ENCODE measurements around the gene EFCAB8.
"Not testable (repeated sequence)": the region's sequence is repeated elsewhere in the genome, so short reads cannot be mapped to it uniquely, and the experiment has no call there.

The EFCAB8 gene

GRCh38 chr20:32888636-32889035 lies 29.9 kb downstream of the EFCAB8 start:
- no peak for DNase-seq

DNA sequence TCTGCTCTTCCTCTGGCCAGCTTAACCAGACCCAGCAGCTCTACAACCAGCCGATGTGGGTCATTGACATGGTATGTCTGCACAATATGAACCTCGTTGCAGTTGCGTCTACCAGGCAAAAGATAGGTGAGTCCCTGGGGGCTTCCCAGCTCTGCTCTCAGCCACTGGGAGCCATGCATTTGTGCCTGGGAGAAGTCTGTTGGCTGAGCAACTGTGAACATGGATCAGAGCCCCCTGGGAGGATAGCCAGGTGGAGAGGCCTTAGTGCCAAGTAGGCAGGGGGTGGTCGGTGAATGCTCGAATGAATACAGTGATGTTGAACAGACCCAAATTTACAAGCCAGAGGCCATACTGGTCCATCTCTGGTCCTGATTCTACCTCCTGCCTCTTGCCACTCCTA lies 30.6 kb downstream of the EFCAB8 start:
- DNase-seq: no peak

DNA sequence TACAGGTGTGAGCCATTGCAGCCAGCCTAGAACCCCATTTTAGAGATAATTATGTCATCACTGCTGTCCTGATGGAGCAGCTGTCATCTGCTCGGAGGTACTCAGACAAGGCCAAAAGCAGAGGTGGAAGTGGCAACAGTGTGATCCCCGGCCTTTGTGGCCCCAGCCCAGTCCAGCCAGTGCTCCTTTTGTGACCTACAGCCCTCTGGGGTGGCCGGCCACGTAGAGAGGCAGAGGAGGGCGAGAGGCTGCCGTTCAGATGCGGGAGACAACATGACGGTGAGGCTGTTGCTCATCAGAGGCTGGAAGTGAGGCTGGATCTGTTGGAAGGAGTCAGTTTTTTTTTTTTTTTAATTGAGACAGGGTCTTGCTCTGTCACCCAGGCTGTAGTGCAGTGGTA lies 32.8 kb downstream of the EFCAB8 start:
- no peak for DNase-seq

GRCh38 chr20:32891926-32892660 lies 33.4 kb downstream of the EFCAB8 start:
- DNase-seq: no peak

DNA sequence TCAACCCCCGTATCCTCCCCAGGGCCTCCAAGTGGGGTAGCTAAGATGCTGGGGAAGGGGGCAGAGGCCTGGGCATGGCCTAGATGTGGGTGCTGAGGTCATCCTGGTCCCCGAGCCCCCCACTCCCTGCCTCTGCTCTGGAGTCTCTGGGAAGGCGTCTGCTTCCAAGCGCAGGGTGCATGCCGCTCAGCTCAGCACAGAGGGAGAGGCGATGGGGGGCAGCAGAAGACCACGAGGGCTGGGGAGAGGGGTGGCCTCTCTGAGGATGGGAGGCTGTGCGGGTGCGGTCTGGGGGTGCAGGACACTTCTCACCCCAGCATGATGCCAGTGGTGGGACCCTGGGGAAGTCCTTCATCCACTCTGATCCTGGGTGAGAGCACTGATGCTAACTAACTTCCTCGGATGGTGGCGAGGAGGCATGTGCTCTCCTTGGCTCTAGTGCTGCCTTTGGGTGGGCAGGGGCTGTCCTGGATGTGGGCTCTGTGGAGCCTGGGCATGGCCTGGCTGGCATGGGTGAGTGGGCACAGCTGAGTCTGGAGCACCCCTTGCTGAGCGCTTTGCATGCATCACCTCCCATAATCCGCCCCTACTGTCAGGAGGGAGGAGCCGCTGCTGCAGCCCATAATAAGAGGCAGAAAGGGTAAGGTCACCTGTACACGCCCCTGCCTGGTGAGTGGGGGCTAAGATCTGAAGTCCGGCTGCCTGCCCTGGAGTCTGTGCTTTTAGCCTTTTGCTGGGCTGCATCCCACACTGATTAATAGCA lies 34.7 kb downstream of the EFCAB8 start:
- DNase-seq: no peak

DNA sequence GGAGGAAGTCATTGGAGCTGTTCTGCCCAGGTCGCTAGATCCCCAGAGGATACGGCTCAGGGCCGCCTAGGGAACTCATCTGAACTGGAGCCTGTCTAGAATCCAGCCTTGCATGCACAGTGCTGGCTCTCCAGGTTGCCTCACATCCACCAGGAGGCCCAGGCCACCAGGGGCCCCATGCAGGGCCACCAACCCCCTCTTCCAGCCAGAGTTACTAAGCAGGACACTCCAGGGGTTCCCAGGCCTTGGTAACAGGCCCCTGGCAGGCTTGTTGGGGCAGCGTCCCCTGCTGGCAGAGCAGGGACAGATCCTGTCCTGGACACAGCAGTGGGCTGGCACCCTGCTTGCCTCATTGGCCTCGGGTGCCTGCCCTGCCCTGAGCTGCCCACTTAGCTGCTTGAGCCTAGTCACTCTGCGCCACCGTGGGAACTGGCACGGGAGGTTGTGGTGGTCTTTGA lies 35.3 kb downstream of the EFCAB8 start:
- DNase-seq: no peak

DNA sequence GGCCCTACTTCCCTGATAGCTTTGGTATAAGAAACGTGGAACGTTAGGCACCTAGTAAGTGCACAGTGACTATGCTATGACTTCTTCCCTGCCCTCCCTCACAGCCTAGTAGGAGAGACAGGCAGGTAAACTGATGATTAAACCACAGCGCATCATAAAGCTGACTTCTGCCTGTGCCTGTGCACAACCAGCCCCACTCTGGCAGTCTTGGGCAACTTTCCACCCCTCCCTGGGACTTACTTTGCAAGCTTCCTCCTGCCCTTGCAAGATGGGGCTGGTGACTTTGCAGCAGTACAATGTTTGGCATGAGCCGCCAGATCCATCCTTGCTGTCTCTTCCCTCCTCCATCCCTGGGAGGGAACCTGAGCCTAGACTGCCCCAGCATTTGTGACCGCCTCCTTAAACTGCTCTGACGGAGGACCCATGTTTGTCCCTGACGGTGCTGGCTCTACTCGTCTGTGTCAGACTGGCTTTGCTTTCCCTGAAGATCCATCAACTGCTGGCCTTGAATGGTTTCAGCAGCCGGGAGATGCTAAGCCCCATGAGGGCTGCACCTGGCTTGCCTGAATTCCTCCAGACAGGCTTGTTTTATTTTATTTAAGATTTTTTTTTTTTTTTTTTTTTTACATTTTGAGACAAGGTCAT lies 36.1 kb downstream of the EFCAB8 start:
- no peak for DNase-seq

GRCh38 chr20:32896521-32897280 lies 38.0 kb downstream of the EFCAB8 start:
- no peak for DNase-seq

DNA sequence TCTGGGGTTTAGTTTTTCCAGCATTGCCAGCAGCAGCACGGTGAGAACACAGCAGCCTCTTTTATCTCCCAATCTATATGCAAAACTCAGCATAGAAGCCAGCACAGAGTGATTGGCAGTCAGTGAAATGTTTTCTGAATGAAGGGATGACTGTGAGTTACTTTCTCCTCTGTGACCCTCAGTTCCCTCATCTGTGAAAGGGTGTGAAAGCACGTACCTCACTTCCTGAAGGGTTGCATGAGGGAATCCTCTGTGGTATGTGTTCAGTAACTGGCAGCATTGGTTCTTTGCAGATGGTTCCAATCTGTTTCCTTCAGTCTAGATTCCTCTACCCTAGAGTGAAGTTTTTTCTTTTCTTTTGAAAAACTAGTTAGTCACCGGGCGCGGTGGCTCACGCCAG lies 40.0 kb downstream of the EFCAB8 start:
- DNase-seq: no peak

- DNase-seq: no peak
These were observed 44.0 kb downstream of the EFCAB8 start for GRCh38 chr20:32902456-32903420.

- no peak for DNase-seq
These were observed 45.0 kb downstream of the EFCAB8 start for GRCh38 chr20:32903666-32904175.

DNA sequence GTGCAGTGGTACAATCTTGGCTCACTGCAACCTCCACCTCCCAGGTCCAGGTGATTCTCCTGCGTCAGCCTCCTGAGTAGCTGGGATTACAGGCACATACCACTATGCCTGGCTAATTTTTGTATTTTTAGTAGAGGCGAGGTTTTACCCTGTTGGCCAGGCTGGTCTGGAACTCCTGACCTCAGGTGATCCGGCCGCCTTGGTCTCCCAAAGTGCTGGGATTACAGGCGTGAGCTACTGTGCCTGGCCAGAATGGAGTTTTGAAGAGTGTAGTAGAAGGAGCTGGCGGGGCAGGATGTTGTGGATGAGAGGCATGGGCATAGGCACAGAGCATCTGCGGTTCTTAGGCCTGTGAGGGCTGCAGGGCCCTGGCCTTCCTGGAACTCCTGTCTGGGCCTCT lies 46.0 kb downstream of the EFCAB8 start:
- DNase-seq: not testable (repeated sequence)

- DNase-seq: no peak
These were observed 47.5 kb downstream of the EFCAB8 start for GRCh38 chr20:32906200-32906599.

- no peak for DNase-seq
These were observed 48.3 kb downstream of the EFCAB8 start for GRCh38 chr20:32906871-32907495.

GRCh38 chr20:32907886-32908285 lies 49.2 kb downstream of the EFCAB8 start:
- DNase-seq: no peak

DNA sequence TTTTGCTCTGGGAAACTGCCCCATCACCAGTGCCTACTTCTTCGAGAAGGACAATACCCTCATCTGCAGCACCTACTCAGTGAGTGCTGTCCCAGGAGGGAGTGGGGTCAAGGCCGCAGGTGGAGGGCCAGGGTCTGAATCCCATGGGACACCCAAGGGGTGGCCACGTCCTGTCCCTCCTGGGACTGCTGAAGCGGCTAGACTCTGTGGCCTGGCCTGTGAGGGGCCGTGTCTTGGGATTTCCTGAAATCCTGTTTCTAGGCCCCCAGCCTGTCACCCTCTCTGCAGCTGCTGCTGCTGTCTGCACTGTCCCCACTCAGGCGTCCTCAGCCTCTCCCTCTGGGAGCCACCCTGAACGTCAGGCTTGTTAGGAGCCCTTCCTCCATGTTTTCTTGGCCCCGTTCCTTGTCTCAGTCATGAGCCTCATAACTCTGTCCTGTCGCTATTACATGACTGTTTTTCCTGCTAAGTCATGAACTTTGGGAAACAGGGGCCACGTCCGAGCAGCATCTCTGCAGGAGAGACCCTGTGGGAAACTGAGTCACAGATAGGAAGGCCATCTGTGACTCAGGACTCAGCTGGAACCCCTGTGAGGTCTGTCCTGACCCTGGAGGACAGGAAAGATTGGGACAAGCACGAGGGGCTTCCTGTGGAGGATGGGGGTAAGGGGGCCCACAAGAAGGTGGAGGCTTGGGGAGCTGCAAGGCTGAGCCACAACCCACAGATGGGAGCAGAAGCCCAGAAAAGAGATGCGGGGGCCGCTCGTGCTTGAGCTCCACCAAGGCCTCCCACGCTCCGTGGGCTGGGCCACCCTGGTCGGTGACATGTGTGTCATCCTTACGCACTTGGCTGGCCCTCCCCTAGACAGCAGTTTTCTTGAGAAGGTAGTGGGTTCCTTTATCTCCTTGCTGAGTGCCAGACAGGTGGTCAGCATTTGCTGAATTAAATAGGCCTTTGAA lies 49.9 kb downstream of the EFCAB8 start:
- no peak for DNase-seq

GRCh38 chr20:32909451-32909850 lies 50.7 kb downstream of the EFCAB8 start:
- no peak for DNase-seq

DNA sequence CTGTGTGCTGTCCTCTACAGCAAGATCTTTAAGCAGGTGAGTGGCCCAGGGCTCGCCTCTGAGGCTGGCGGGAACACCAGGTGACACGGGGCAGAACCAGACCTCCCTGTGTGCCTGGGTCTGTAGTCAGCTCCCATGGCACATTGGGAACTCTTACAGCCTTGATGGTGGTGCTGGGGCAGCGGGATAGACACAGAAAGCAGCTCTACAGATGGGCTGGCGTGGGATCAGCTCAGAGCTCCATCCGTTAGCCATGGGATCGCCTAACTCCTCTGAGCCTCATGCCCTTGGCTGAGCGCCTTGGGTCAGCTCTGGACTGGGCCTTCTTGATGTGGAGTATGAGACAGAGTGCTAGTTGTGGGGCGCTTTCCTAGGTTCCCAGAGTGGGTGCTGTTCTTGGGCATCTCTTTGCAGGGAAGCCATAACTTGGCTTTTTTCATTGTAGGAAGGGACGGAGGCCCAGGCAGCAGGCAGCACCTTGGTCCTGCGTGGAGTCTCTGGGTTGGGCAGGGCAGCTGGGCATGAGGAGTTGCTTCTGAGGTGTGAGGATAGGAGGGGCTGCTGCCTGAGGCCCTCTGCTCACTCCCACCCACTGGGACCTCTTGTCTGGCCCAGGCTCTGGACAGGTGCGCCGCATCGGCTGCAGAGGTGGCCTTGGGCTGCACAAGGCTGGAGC lies 51.3 kb downstream of the EFCAB8 start:
- DNase-seq: no peak

DNA sequence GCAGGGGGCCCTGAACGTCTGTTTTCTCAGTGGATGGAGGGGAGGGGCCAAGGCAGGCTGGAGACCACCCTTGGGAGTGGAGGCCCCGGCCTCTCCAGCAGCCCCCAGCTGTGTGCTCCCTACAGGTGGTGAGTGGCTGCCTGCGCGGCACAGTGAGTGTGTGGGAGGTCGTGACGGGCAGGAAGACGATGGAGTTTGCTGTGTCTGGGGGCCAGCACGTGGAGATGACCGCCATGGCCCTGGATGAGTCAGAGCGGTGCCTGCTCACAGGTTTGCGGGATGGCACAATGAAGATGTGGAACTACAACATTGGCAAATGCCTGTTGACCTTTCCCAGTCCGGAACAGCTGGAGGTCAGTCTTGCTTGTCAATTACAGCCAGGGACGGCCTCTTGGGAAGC lies 52.6 kb downstream of the EFCAB8 start:
- DNase-seq: no peak

Measured in cortex of kidney (tissue), 1 donor.